ENCODE data around the gene ST7.
"Not testable (repeated sequence)": the region's sequence is repeated elsewhere in the genome, so short reads cannot be mapped to it uniquely, and the experiment has no call there.

Gene ST7

GRCh38 chr7:117024811-117025210 is 71.5 kb downstream of the ST7 start:
- no peak for DNase-seq (ENCODE audit: low read depth in 1 of 2, low spot score in 1 of 2)

DNA sequence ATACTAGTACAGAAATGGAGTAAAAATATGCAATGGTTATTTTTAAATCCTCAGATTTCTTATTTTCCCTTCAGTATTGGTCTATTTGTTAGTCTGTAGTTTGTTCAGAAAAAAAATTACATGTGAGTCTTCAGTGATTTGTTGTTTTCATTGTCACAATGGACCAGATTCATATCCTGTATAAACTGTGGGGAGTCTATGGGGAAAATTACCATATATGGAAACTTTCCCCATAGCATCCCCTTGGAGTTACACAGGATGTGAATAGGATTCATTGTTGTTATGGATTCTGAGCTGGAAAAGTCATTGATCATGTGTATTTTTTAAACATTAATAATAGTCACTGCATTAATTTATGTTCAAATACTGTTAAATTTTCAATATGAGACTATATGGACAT is 72.6 kb downstream of the ST7 start:
- DNase-seq (ENCODE audit: low read depth in 1 of 2, low spot score in 1 of 2), result no peak

GRCh38 chr7:117030346-117030745 is 77.0 kb downstream of the ST7 start:
- not testable (repeated sequence) for DNase-seq (ENCODE audit: low read depth in 1 of 2, low spot score in 1 of 2)

GRCh38 chr7:117030793-117031192 is 77.5 kb downstream of the ST7 start:
- DNase-seq (ENCODE audit: low read depth in 1 of 2, low spot score in 1 of 2), result not testable (repeated sequence)

- no peak for DNase-seq (ENCODE audit: low read depth in 1 of 2, low spot score in 1 of 2)
These were observed 79.5 kb downstream of the ST7 start for GRCh38 chr7:117032810-117033209.

- DNase-seq (ENCODE audit: low read depth in 1 of 2, low spot score in 1 of 2), result no peak
These were observed 81.7 kb downstream of the ST7 start for GRCh38 chr7:117034851-117035464.

DNA sequence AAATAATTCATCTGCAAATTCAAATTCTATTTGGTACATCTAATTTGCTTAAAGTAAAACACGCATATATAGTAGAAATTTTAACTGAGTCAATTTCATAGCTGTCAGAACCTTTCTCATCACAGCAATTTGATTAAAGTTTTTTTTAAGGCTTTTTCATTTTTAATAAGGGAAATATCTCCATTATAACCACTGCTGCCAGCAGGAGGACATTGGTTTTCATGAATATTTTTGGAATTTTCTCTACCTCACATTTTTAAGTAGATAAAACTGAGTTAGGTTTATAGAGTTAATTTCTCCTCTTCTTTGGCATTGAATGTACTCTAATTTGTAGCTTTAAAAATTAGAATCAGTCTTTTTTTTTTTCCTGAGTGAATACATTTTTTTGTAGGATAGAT is 82.2 kb downstream of the ST7 start:
- DNase-seq (ENCODE audit: low read depth in 1 of 2, low spot score in 1 of 2), result no peak

GRCh38 chr7:117036053-117036669 is 82.9 kb downstream of the ST7 start:
- no peak for DNase-seq (ENCODE audit: low read depth in 1 of 2, low spot score in 1 of 2)

DNA sequence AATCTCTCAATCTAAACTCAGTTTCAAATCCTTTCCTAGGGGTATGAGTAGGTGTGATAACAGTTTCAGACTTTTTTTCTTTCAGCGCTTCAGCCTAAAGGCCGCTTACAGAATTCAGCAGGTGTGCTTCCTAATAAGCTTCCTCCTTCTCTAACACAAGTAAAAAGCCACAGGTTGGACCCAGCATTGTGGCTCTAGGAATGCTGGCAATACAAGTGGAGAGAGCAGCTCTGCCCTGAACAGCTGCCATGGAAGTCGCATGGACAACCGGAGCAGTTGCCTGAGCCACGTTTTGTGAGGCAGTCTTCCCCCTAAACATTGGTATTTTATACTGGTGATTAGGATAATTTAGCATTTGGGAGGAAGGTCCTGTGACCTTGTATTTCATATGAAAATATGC is 83.5 kb downstream of the ST7 start:
- no peak for DNase-seq (ENCODE audit: low read depth in 1 of 2, low spot score in 1 of 2)

DNA sequence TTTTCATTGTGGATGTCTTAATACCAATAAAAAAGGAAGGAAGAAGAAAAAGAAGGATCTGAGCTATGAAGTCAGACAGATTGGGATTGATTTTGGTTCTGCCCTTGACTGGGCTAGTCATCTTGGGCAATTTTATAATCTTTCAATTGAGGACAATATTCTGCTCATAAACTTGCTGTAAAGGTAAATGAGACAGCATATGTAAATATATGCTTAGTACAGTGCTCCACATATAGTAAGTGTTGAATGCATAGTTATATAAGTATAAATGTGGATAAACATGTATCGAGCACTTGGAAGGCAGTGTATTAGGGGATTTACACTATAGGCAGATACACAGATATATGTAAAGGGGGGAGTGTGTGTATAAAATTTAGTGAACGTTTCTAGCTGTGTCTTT is 85.1 kb downstream of the ST7 start:
- no peak for DNase-seq (ENCODE audit: low read depth in 1 of 2, low spot score in 1 of 2)

DNA sequence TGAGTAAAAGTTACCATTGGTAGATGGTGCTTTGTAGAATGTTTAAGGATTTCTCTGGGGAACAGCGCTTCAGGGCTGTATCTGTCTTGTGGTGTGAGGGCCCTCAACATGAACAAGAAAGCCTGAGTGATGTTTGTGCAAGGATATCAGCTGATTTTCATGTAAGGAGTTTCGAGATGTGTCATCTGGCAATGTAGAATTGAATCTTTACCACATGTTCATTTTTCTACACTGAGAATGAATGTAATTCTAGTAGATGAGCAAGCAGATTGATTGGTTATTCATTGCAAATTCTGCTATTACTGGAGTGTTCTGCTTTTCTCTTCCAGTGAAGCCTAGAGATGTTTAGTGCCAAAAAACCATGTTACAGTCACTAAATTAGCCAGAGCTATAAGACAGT is 87.7 kb downstream of the ST7 start:
- DNase-seq (ENCODE audit: low read depth in 1 of 2, low spot score in 1 of 2), result no peak

DNA sequence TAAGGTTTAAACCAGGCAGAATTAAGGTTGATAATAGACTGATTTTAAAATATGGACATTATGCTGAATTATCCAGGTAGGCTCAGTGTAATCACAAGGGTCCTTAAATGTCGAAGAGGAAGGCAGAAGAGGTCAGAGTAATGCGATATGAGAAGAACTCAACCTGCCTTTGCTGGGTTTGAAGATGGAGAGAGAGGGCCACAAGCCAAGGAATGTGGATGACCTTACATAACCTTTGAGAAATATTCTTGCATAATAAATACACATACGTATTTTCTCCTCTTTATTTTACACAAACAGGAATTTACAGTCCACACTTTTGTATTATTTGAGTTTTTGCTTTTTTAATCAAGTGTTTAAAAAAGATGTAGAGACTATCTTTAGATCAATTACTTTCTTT is 88.5 kb downstream of the ST7 start:
- no peak for DNase-seq (ENCODE audit: low read depth in 1 of 2, low spot score in 1 of 2)

GRCh38 chr7:117043108-117043825 is 90.0 kb downstream of the ST7 start:
- DNase-seq (ENCODE audit: low read depth in 1 of 2, low spot score in 1 of 2), result no peak

DNA sequence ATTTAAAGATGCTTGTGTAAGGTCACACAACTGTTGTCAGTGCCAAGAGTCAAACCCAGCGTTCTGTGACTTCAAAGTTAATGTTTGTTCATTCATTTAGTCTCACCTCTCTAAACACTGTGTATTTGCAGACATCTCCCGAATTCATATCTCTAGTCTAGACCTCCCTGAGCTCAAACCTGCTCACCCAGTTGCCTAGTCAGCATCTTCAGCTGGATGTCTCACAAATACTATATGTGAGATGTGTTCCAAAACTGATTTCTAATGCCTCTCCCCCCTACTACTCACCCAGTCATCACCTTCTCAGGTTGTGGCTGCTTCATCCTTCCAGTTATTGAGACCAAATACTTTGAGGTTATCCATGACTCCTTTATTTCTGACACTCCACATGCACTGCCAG is 91.4 kb downstream of the ST7 start:
- no peak for DNase-seq (ENCODE audit: low read depth in 1 of 2, low spot score in 1 of 2)

- no peak for DNase-seq (ENCODE audit: low read depth in 1 of 2, low spot score in 1 of 2)
These were observed 92.8 kb downstream of the ST7 start for GRCh38 chr7:117045927-117046710.

DNA sequence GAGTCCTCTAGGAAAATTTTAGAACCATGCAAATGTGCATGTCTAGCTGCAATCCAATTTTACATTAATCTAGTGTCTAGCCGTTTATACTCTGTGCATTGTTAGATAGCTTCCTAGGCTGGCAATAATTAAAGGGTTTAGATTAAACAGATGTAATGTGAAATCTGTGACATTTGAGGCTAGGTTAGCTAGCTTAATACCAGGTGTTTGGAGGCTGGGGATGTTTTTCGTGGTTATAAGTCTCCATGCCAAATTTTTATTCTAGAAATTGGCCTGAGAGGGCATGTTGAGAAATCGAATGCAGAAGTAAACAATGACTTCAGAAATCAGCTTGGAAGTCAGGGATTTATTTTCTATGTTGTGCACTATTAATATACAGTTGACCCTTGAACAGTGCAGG is 94.2 kb downstream of the ST7 start:
- DNase-seq (ENCODE audit: low read depth in 1 of 2, low spot score in 1 of 2), result no peak

- DNase-seq (ENCODE audit: low read depth in 1 of 2, low spot score in 1 of 2), result no peak
These were observed 95.0 kb downstream of the ST7 start for GRCh38 chr7:117048114-117048866.

GRCh38 chr7:117048882-117049281 is 95.6 kb downstream of the ST7 start:
- DNase-seq (ENCODE audit: low read depth in 1 of 2, low spot score in 1 of 2), result no peak

- no peak for DNase-seq (ENCODE audit: low read depth in 1 of 2, low spot score in 1 of 2)
These were observed 98.5 kb downstream of the ST7 start for GRCh38 chr7:117051808-117052207.

- no peak for DNase-seq (ENCODE audit: low read depth in 1 of 2, low spot score in 1 of 2)
These were observed 100.1 kb downstream of the ST7 start for GRCh38 chr7:117053432-117053831.

- no peak for DNase-seq (ENCODE audit: low read depth in 1 of 2, low spot score in 1 of 2)
These were observed 108.5 kb downstream of the ST7 start for GRCh38 chr7:117061751-117062150.
